Mesendoderm (in vitro differentiated cells): ENCODE data around the gene SCUBE1.

Experiments used
- DNase-seq: peaks from one replicate; pipeline ENCODE4 v3.0.0; 2013
- H2AK5ac ChIP-seq: 2 replicates; pipeline ENCODE4 v1.6.1; 2013; ENCODE audit warnings: low read length, inconsistent platforms
- H2BK120ac ChIP-seq: 2 replicates; pipeline ENCODE4 v1.6.1; 2013; ENCODE audit warnings: low read depth, mild to moderate bottlenecking, low read length, moderate library complexity, mixed read lengths
- H2BK15ac ChIP-seq: replicated peaks from 2 replicates; pipeline ENCODE4 v1.6.1; 2013; ENCODE audit warnings: low read depth, mild to moderate bottlenecking, moderate library complexity
- H2BK5ac ChIP-seq: 2 replicates; pipeline ENCODE4 v1.6.1; 2013; ENCODE audit warnings: low read length, inconsistent platforms
- H3K18ac ChIP-seq: 2 replicates; pipeline ENCODE4 v1.6.1; 2013; ENCODE audit warnings: mild to moderate bottlenecking, low read length, mixed read lengths
- H3K23ac ChIP-seq: one replicate; pipeline ENCODE4 v1.6.1; 2013; ENCODE audit warnings: low read length
- H3K27ac ChIP-seq: 2 replicates; pipeline ENCODE4 v1.5.1; 2013; ENCODE audit warnings: low read depth, mild to moderate bottlenecking, inconsistent platforms, low read length, moderate library complexity
- H3K27me3 ChIP-seq: 2 replicates; pipeline ENCODE4 v1.6.1; 2013; ENCODE audit warnings: low read length, control low read depth, mild to moderate bottlenecking, inconsistent platforms; ENCODE audit not compliant: insufficient read depth, poor library complexity
- H3K36me3 ChIP-seq: 2 replicates; pipeline ENCODE4 v1.6.1; 2013; ENCODE audit warnings: low read length, inconsistent platforms; ENCODE audit not compliant: control insufficient read depth, insufficient read depth
- H3K4ac ChIP-seq: one replicate; pipeline ENCODE4 v1.6.1; 2013; ENCODE audit warnings: low read depth, mild to moderate bottlenecking, low read length, moderate library complexity
- H3K4me1 ChIP-seq: 2 replicates; pipeline ENCODE4 v1.6.1; 2013; ENCODE audit warnings: low read depth, low read length, inconsistent platforms; ENCODE audit not compliant: control insufficient read depth
- H3K4me2 ChIP-seq: 2 replicates; pipeline ENCODE4 v1.6.1; 2013; ENCODE audit warnings: low read length
- H3K4me3 ChIP-seq: 2 replicates; pipeline ENCODE4 v1.5.1; 2013; ENCODE audit warnings: mild to moderate bottlenecking, low read length
- H3K56ac ChIP-seq: one replicate; pipeline ENCODE4 v1.6.1; 2013; ENCODE audit warnings: low read length
- H3K79me1 ChIP-seq: 2 replicates; pipeline ENCODE4 v1.6.1; 2013; ENCODE audit warnings: low read length, inconsistent platforms
- H3K79me2 ChIP-seq: 2 replicates; pipeline ENCODE4 v1.6.1; 2013; ENCODE audit warnings: mild to moderate bottlenecking, low read length; ENCODE audit not compliant: control insufficient read depth, insufficient read depth
- H3K9ac ChIP-seq: 2 replicates; pipeline ENCODE4 v1.6.1; 2013; ENCODE audit warnings: low read length, inconsistent platforms
- H4K5ac ChIP-seq: one replicate; pipeline ENCODE4 v1.6.1; 2013; ENCODE audit warnings: low read length
- H4K8ac ChIP-seq: one replicate; pipeline ENCODE4 v1.6.1; 2013; ENCODE audit warnings: low read depth, mild to moderate bottlenecking, control low read depth, low read length, moderate library complexity
- WGBS: extraction: QIAGEN DNeasy Blood & Tissue Kit; methylation state at CpG from one replicate; pipeline ENCODE4 v1.1.7; 2013; ENCODE audit warnings: low lambda C conversion rate, missing lambda C conversion rate; ENCODE audit not compliant: insufficient coverage; ENCODE audit errors: extremely low coverage; 5-methylcytosine and 5-hydroxymethylcytosine counted together

The SCUBE1 gene

DNA sequence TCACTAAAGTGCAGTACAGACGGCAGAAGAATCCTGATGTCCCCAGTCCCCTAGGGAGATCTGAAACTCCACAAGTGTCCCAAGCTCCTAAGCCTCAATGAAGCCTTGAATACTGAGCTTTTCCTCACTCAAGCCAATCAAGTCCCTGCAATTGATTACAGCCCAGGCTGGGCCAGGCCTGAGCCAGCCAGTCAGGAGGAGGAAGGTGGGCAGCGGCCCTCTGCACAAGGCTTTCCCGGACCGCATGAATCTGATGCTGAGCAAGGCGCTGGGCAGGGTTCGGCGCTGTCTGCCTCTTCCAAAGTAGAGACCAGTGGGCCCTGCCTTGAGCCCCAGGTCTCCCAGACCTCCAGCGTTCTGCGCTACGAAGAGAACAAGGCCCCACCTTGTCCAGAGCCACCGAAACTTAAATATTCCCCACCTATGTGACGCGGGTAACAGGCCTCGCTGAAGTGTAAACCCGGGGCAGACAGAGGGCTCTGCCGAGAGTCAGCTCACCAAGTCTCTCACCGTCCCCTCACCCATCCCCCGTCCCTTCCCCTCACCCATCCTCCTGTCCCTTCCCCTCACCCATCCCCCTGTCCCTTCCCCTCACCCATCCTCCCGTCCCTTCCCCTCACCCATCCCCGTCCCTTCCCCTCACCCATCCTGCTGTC, 63.2 kb downstream of the SCUBE1 start:
- peak overlapping the region; percentile 7 for H3K27ac ChIP-seq
- peak overlapping the region; percentile 19 for H3K9ac ChIP-seq
- WGBS = no CpG with 5 or more reads among the region's 20 CpGs
- H4K8ac ChIP-seq = no peak overlapping the region
- no peak overlapping the region for H3K23ac ChIP-seq
- H3K36me3 ChIP-seq = no peaks in the 10 kb centered on the region
- H3K27me3 ChIP-seq = no peaks in the 10 kb centered on the region
- H2BK15ac ChIP-seq = no peak overlapping the region
- DNase-seq = peak; percentile 27
- H2BK120ac ChIP-seq = no peak overlapping the region
- H3K4me2 ChIP-seq = no peak overlapping the region
- no peaks in the 10 kb centered on the region for H3K79me2 ChIP-seq
- H4K5ac ChIP-seq = no peak overlapping the region
- H3K18ac ChIP-seq = no peak overlapping the region
- no peak overlapping the region for H3K4me3 ChIP-seq
- H3K56ac ChIP-seq = peak overlapping the region; percentile 71
- H3K4ac ChIP-seq = no peak overlapping the region
- H2BK5ac ChIP-seq = no peak overlapping the region
- H3K4me1 ChIP-seq = peaks cover 11% of the 10 kb centered on the region
- no peaks in the 10 kb centered on the region for H3K79me1 ChIP-seq
- no peak overlapping the region for H2AK5ac ChIP-seq

DNA sequence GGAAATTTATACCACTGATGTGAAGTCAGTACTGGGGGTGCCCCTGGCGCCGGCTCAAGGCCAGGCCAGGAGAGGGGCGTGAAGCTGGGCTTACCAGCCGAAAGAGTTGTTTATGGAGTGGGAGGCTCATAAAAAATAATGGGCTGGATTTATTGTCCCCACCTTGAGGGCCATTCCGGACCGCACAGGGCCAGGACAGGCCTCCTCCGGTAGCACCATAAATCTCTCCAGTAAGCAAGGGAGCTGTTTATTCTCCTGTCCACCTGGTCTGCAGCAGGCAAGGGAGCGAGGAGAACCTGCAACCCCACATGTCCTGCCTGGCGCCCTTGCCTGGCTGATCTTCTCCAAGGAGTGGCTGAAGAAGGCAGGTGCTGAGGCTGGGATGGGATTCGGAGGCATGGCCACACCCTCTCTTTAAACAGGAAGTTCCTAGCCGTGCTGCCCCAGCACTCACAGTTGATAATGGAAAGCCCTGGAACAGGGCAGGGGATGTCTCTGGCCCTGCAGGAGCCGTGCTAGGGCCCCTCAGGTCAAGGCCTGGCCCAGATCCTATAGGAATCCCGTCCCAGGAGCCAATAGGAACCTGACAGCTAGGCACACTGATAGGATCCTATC, 65.1 kb downstream of the SCUBE1 start:
- Histone ChIP-seq H3K9ac (no peak overlapping the region), H3K56ac (no peak overlapping the region), H3K4ac (no peak overlapping the region), H3K4me2 (no peak overlapping the region), H3K4me3 (no peak overlapping the region), H4K8ac (no peak overlapping the region), H3K36me3 (no peaks in the 10 kb centered on the region), H3K79me1 (no peaks in the 10 kb centered on the region), H2BK15ac (no peak overlapping the region), H4K5ac (no peak overlapping the region), H3K4me1 (peaks cover 11% of the 10 kb centered on the region), H3K23ac (no peak overlapping the region), H3K27ac (no peak overlapping the region), H3K79me2 (no peaks in the 10 kb centered on the region), H2BK5ac (no peak overlapping the region), H3K27me3 (no peaks in the 10 kb centered on the region), H3K18ac (no peak overlapping the region), H2BK120ac (no peak overlapping the region), H2AK5ac (no peak overlapping the region)
- WGBS = no CpG with 5 or more reads among the region's 13 CpGs
- DNase-seq = peak; percentile 60

GRCh38 chr22:43277091-43277490, 66.1 kb downstream of the SCUBE1 start:
- no peak overlapping the region for H2BK5ac ChIP-seq

DNA sequence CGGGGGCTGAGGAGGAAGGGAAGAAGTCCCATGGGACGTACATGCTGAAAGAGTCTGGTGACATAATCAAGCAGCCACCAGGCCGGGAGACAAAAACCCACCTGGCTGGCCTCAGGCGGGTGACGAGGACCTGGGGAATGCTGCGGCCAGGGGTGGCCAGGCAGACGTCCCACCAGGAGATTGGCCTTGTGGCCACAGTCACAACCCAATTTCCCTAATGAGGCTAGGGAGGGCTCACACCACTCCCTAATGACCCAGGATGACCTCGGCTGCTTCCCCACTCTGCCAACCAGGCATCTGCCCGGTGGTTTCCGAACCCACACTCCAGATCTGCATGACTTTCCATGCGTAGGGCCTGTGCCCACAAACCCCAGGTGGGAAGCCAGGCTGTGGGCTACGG, 66.9 kb downstream of the SCUBE1 start:
- H3K36me3 ChIP-seq = no peaks in the 10 kb centered on the region
- no peak overlapping the region for H3K4ac ChIP-seq
- H3K18ac ChIP-seq = no peak overlapping the region
- H3K9ac ChIP-seq = no peak overlapping the region
- no peak overlapping the region for H2BK120ac ChIP-seq
- H4K8ac ChIP-seq = no peak overlapping the region
- H4K5ac ChIP-seq = no peak overlapping the region
- H3K4me3 ChIP-seq = no peak overlapping the region
- no peak overlapping the region for H3K27ac ChIP-seq
- no peaks in the 10 kb centered on the region for H3K27me3 ChIP-seq
- H2BK15ac ChIP-seq = no peak overlapping the region
- no peak overlapping the region for H2AK5ac ChIP-seq
- H3K79me1 ChIP-seq = no peaks in the 10 kb centered on the region
- no peak overlapping the region for H3K4me2 ChIP-seq
- WGBS = no CpG with 5 or more reads among the region's 12 CpGs
- peaks cover 11% of the 10 kb centered on the region for H3K4me1 ChIP-seq
- DNase-seq = peak; percentile 11
- no peak overlapping the region for H2BK5ac ChIP-seq
- H3K23ac ChIP-seq = no peak overlapping the region
- H3K56ac ChIP-seq = peak overlapping the region; percentile 65
- no peaks in the 10 kb centered on the region for H3K79me2 ChIP-seq

More at GRCh38 chr22:43277091-43277490, 66.1 kb downstream of the SCUBE1 start:
- Histone ChIP-seq H3K27me3 (no peaks in the 10 kb centered on the region), H2AK5ac (no peak overlapping the region), H3K79me1 (no peaks in the 10 kb centered on the region), H3K18ac (no peak overlapping the region), H3K4me1 (peaks cover 11% of the 10 kb centered on the region), H3K4me2 (no peak overlapping the region), H3K9ac (no peak overlapping the region), H3K4ac (no peak overlapping the region), H2BK15ac (no peak overlapping the region), H3K79me2 (no peaks in the 10 kb centered on the region), H4K8ac (no peak overlapping the region), H4K5ac (no peak overlapping the region), H3K4me3 (no peak overlapping the region), H3K56ac (no peak overlapping the region), H3K36me3 (no peaks in the 10 kb centered on the region), H2BK120ac (no peak overlapping the region), H3K23ac (no peak overlapping the region), H3K27ac (no peak overlapping the region)
- no CpG with 5 or more reads among the region's 10 CpGs for WGBS
- DNase-seq = no peak

DNA sequence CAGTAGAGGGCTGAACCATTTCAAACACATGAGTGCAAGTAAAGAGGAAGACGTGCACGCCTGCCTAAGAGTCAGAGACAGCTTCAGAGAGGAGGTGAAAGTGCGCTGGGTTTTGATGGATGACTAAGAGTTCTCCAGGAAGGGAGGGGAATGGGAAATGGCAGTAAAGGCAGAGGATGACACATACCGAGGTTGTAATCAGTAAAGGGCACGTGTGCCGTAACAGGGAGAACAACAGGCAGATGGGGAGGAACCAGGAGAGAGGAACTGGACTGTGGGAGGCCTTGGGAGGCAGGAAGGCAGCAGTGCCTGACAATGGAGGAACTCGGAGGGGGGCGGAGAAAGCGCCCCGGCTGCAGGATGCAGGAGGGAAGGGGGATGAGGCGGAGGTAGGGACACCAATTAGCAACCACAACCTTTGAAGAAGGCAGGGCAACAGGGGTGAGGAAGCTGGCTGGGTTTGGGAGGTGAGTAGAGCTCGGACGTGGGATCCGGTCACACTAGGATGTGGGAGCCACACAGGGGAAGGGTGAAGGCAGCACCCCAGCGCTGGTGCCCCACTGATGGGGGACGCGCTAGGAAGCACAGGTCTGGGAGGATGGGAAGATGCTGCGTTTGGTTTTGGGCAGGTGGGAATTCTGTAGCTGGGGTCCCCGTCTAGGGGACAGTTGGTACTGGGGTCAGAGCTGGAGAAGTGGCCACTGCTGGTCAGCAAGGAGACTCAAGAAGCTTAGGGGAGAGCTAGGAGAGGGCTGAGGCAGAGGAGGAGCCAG, 67.4 kb downstream of the SCUBE1 start:
- H3K4me2 ChIP-seq = no peak overlapping the region
- H3K18ac ChIP-seq = no peak overlapping the region
- no peak overlapping the region for H3K9ac ChIP-seq
- H2BK5ac ChIP-seq = no peak overlapping the region
- H3K23ac ChIP-seq = no peak overlapping the region
- H2BK15ac ChIP-seq = no peak overlapping the region
- no peak overlapping the region for H3K27ac ChIP-seq
- no peaks in the 10 kb centered on the region for H3K36me3 ChIP-seq
- DNase-seq = peak; percentile 76
- no peaks in the 10 kb centered on the region for H3K79me1 ChIP-seq
- no peaks in the 10 kb centered on the region for H3K27me3 ChIP-seq
- H3K56ac ChIP-seq = peak overlapping the region; percentile 65
- H2BK120ac ChIP-seq = no peak overlapping the region
- H2AK5ac ChIP-seq = no peak overlapping the region
- no CpG with 5 or more reads among the region's 19 CpGs for WGBS
- no peak overlapping the region for H3K4ac ChIP-seq
- no peak overlapping the region for H4K8ac ChIP-seq
- H3K79me2 ChIP-seq = no peaks in the 10 kb centered on the region
- no peak overlapping the region for H4K5ac ChIP-seq
- no peak overlapping the region for H3K4me3 ChIP-seq
- H3K4me1 ChIP-seq = peaks cover 11% of the 10 kb centered on the region
